PC-9 (cell line): ENCODE results near the gene SPON1. TPM values are rescaled to one million over a fixed set of nuclear protein-coding genes. Genes with fewer than 3 reads are reported as not detected.
A peak's percentile ranks its signal among the peaks of the same experiment; 100 is the strongest.

Source experiments
- BruUV-seq: library from RNA; stranded (reverse); fragments of 400-500 nt; replicated peaks from 2 replicates; lab custom pipeline; 2021; lab: Mats Ljungman, UMichigan
- CTCF ChIA-PET: fragments of 300-600 bp; sonication (Branson Sonifier 250); formaldehyde crosslinking; loops from one replicate; lab custom pipeline; 2022; ENCODE audit warnings: antibody characterized with exemption; lab: Charles Lee
- POLR2A ChIA-PET: fragments of 300-600 bp; sonication (Branson Sonifier 250); formaldehyde crosslinking; loops from one replicate; lab custom pipeline; 2022; ENCODE audit warnings: antibody characterized with exemption; ENCODE audit not compliant: unreplicated experiment; lab: Charles Lee
- DNase-seq, 2 experiments: peaks; one replicate each; pipeline versions ENCODE4 v3.0.0 to v3.0.0-alpha.2; 2015 to 2022; ENCODE audit warnings: mixed read lengths in 1 of 2
- H2AFZ ChIP-seq: fragments of 200-600 bp; sonication (generic); 2 replicates; pipeline ENCODE4 v1.8.1; 2017; ENCODE audit warnings: antibody characterized with exemption
- H3F3A ChIP-seq: fragments of 200-600 bp; sonication (generic); 2 replicates; pipeline ENCODE4 v1.8.1; 2017; ENCODE audit warnings: antibody characterized with exemption, mild to moderate bottlenecking, low read depth; ENCODE audit not compliant: insufficient read depth
- H3K27ac ChIP-seq: fragments of 200-600 bp; sonication (generic); 2 replicates; pipeline ENCODE4 v1.6.1; 2016; ENCODE audit warnings: mixed run types
- H3K27me3 ChIP-seq: fragments of 200-600 bp; sonication (generic); 2 replicates; pipeline ENCODE4 v1.6.1; 2016; ENCODE audit warnings: low read depth, mixed run types; ENCODE audit not compliant: insufficient read depth
- H3K36me3 ChIP-seq: fragments of 200-600 bp; sonication (generic); 2 replicates; pipeline ENCODE4 v1.6.1; 2016; ENCODE audit warnings: low read depth, mixed run types
- H3K4me1 ChIP-seq: fragments of 200-600 bp; sonication (generic); replicated peaks from 2 replicates; pipeline ENCODE4 v1.6.1; 2016; ENCODE audit warnings: mixed run types; ENCODE audit not compliant: insufficient read depth
- H3K4me2 ChIP-seq: fragments of 200-600 bp; sonication (generic); 2 replicates; pipeline ENCODE4 v1.6.1; 2017; ENCODE audit warnings: mixed run types
- H3K4me3 ChIP-seq: fragments of 200-600 bp; sonication (generic); 2 replicates; pipeline ENCODE4 v1.6.1; 2016; ENCODE audit warnings: mixed run types
- H3K79me2 ChIP-seq: fragments of 200-600 bp; sonication (generic); 2 replicates; pipeline ENCODE4 v1.6.1; 2017; ENCODE audit warnings: low read depth, mixed run types
- H3K9me2 ChIP-seq: fragments of 200-600 bp; sonication (generic); 2 replicates; pipeline ENCODE4 v1.8.1; 2017; ENCODE audit warnings: mild to moderate bottlenecking; ENCODE audit not compliant: insufficient read depth
- H3K9me3 ChIP-seq: fragments of 200-600 bp; sonication (generic); 2 replicates; pipeline ENCODE4 v1.8.1; 2016; ENCODE audit warnings: low read depth; ENCODE audit not compliant: insufficient read depth
- H4K20me1 ChIP-seq: fragments of 200-600 bp; sonication (generic); 2 replicates; pipeline ENCODE4 v1.8.1; 2017; ENCODE audit not compliant: insufficient read depth
- CTCF ChIP-seq: fragments of 200-600 bp; sonication (generic); conservative IDR thresholded peaks from 2 replicates; pipeline ENCODE4 v1.6.1; 2017; ENCODE audit warnings: mixed run types, antibody characterized with exemption, mild to moderate bottlenecking, moderate library complexity
- EZH2 ChIP-seq: fragments of 200-600 bp; sonication (generic); IDR thresholded peaks from 2 replicates; pipeline ENCODE4 v1.8.0; 2017; ENCODE audit warnings: antibody characterized with exemption, low read depth
- intact Hi-C: fragments of 100-400 bp; cut with micrococcal nuclease; formaldehyde crosslinking; loops from one replicate; pipeline ENCODE4 v1.10.0; 2022; ENCODE audit not compliant: unreplicated experiment
- total RNA-seq: library from RNA; stranded (reverse); gene quantifications from 2 replicates; pipeline ENCODE4 v1.2.3, GENCODE V29; 2021

SPON1 gene
- total RNA-seq, 1 experiment from 2014 or later: 0.70 TPM

GRCh38 chr11:14290422-14290821, 327.9 kb downstream of the SPON1 start:
- peaks cover 10% of the 10 kb centered on the region for H3F3A ChIP-seq
- H3K4me2 ChIP-seq: no peak overlapping the region
- TF ChIP-seq CTCF (no peak), EZH2 (no peak)
- H3K9me3 ChIP-seq: no peaks in the 10 kb centered on the region
- H3K36me3 ChIP-seq: no peaks in the 10 kb centered on the region; the same call in 1 of the 2 replicates
- H2AFZ ChIP-seq: no peak overlapping the region
- intact Hi-C loops: no loop called here
- no peaks in the 10 kb centered on the region for H3K27me3 ChIP-seq
- H3K4me1 ChIP-seq: peaks cover 8% of the 10 kb centered on the region
- no peaks in the 10 kb centered on the region for H4K20me1 ChIP-seq
- no TSS peak for BruUV-seq
- no peaks in the 10 kb centered on the region for H3K9me2 ChIP-seq
- H3K27ac ChIP-seq: no peak overlapping the region
- H3K79me2 ChIP-seq: no peaks in the 10 kb centered on the region
- no peak overlapping the region for H3K4me3 ChIP-seq
- CTCF ChIA-PET: no interaction called here
- no peak for DNase-seq
- POLR2A ChIA-PET: no interaction called here

- CTCF ChIA-PET: interaction anchor here (1.5 kb wide), 1 partner anchor 155 kb away, joined by 14 read pairs; no protein-coding TSS in a partner anchor
- Histone ChIP-seq H3K9me2 (no peaks in the 10 kb centered on the region), H3K4me2 (no peak overlapping the region), H3K27me3 (no peaks in the 10 kb centered on the region), H3K79me2 (peaks cover 77% of the 10 kb centered on the region), H3K4me1 (no peaks in the 10 kb centered on the region), H3K27ac (no peak overlapping the region), H4K20me1 (peaks cover 12% of the 10 kb centered on the region), H3F3A (no peaks in the 10 kb centered on the region), H3K36me3 (no peaks in the 10 kb centered on the region), H3K9me3 (no peaks in the 10 kb centered on the region), H3K4me3 (no peak overlapping the region), H2AFZ (no peak overlapping the region)
- intact Hi-C loops: loop anchor here (1.0 to 5.0 kb wide), 2 partner anchors 57 to 155 kb away; partner anchors contain the start of gene RRAS2
- POLR2A ChIA-PET: no interaction called here
- DNase-seq: no peak
- BruUV-seq: no TSS peak
- TF ChIP-seq CTCF (no peak), EZH2 (no peak)
Observed at GRCh38 chr11:14299921-14300320, 337.4 kb downstream of the SPON1 start.

- H3K9me3 ChIP-seq: no peaks in the 10 kb centered on the region
- TF ChIP-seq CTCF: peak; percentile 78
- TF ChIP-seq EZH2: no peak
- H3K4me3 ChIP-seq: no peak overlapping the region
- H4K20me1 ChIP-seq: peaks cover 12% of the 10 kb centered on the region
- H3K4me1 ChIP-seq: no peaks in the 10 kb centered on the region
- no peak overlapping the region for H2AFZ ChIP-seq
- intact Hi-C loops: loop anchor here (1.0 to 5.0 kb wide), 2 partner anchors 57 to 155 kb away; partner anchors contain the start of gene RRAS2
- peaks cover 85% of the 10 kb centered on the region for H3K79me2 ChIP-seq
- no TSS peak for BruUV-seq
- CTCF ChIA-PET: interaction anchor here (0.5 to 1.5 kb wide), 2 partner anchors 122 to 154 kb away, joined by 3 to 14 read pairs; no protein-coding TSS in a partner anchor
- peak; percentile 44 for DNase-seq
- H3K27ac ChIP-seq: no peak overlapping the region
- H3K27me3 ChIP-seq: no peaks in the 10 kb centered on the region
- no peaks in the 10 kb centered on the region; the same call in 1 of the 2 replicates for H3F3A ChIP-seq
- H3K36me3 ChIP-seq: no peaks in the 10 kb centered on the region
- no peak overlapping the region for H3K4me2 ChIP-seq
- POLR2A ChIA-PET: interaction anchor here (0.5 to 0.6 kb wide), 2 partner anchors 54 to 159 kb away, joined by 4 to 6 read pairs; no protein-coding TSS in a partner anchor
- H3K9me2 ChIP-seq: no peaks in the 10 kb centered on the region
Observed at GRCh38 chr11:14300661-14301304, 338.3 kb downstream of the SPON1 start.
